Measurements from ENCODE around the gene CERS3.

Gene CERS3

DNA sequence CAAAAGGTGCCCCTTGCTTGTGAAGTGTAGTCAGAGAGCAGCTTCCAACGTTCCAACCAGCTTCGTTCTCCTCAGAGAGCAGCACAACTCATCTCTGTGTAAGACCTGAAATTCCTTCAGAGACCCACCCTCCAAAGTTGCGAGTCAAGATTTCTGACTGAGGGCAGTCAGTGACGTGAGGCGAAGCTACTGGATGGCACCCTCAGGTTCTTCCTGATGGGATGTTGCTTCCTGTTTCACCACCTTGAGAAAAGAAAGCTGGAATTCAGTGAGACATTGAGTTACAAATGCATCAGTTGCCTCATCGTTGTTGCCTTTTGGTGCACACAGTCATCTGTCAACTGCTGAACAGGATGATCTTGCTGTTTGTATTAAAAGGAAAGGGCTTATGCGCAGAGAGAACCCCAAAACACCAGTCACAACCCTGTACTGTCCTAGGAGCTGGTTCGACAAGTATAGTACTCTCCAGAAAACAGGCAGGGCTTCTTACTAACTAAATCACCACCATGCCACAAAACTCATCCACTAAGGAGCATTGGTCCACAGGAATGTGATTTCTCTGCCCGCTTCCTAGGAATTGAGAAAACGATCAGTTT lies at the start of gene CERS3:
CERS3 (minus strand) TSS at position 118 of the 596 bp plus-strand sequence. CDS start 27,101 bp downstream, outside the sequence.
- no peak for DNase-seq (ENCODE audit: low read depth)

DNA sequence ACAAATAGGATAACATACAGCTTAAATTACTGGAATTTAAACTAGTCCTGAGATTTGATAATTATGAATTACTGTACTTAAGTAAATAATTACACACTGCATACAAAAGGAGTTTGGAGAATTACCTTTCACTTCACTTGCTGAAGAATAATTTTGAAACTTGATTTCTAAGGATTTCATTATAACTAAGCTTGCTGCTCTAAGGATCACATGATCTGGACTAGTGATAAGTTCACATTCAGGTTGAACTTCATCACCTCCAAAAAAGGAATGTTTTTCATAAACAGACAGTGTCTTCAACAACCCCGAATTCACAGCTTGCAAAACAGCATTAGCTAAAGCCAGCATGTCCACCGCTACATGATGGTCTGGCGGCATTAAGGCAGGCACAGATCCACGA lies 44.8 kb upstream of the CERS3 start:
- no peak for DNase-seq (ENCODE audit: low read depth)

DNA sequence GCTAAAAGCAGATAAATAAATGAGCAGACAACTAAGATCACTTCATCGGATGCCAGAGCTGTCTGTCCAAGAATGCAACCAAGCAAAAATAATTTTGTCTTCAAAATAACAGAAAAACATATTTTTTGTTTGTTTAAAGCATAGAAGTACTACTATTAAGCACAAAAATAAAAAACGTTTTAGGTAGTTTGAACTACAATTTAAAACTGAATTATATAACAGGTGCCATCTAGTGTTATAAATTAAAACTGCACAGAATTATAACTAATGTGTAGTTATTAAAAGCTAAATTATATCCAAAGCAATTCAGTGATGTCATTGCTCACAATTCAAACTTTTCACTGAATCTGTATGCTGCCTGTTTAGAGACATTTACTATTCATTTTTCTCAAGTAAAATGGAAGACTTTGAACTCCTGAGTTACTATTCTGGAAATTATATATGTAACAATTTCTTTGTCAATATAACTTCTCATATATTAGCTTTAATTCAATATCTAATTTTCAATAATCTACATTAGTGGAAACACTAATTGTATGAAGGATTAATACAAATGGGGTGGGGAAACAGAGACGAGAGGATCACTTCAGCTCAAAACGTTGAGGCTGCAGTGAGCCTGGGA lies 43.7 kb upstream of the CERS3 start:
- no peak for DNase-seq (ENCODE audit: low read depth)

DNA sequence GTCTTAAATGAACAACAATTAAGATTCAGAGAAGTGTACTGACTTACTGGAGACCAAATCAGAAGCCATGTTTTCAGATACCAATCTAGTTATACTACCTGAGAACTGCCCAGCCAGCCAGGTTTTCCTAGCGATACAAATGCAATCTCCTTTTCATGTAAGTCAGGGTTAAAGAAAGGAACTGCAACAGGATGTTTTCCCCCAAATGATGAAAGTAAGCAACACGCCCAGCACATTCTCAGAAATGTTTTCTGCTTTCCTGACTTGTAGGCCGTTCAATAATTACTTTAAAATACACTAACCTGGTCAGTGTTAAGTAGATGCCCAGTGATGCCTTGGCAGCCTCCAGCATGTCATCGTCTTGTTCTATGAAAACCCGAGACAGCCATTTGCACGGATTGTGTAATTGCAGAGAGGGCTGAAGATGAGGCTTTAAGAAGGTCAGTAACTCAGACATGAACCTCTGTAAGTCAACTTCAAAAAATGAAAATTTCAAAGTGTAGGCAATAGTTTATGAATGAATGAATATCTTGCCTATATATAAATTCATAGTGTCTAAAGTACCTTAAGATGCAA lies 42.9 kb upstream of the CERS3 start:
- no peak for DNase-seq (ENCODE audit: low read depth)

DNA sequence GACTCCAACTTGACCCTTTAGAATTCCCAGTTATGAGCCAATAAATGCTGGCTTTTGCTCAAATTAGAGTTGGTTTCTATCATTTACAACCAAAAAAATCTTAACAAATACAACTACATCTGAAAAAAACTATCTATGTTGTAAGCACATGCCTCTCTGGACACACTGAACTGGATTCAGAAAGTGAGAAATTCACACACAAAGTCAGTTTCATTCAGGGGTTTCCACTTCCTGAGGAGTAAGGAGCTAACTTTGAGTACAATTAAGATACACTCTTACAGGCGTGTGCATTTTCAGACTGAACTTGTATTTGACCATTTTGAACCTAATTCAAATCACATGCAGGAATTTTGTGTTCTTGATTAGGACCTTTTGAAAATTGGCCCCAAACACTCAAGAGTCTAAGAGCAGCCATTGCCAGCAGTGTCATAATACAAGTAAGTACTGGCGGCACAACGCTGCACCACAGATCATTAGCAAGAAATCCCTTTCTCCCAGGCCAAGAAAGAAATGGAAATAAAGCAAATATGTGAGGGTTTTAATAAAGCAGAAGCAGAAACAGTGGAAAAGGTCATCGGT lies 42.1 kb upstream of the CERS3 start:
- no peak for DNase-seq (ENCODE audit: low read depth)

DNA sequence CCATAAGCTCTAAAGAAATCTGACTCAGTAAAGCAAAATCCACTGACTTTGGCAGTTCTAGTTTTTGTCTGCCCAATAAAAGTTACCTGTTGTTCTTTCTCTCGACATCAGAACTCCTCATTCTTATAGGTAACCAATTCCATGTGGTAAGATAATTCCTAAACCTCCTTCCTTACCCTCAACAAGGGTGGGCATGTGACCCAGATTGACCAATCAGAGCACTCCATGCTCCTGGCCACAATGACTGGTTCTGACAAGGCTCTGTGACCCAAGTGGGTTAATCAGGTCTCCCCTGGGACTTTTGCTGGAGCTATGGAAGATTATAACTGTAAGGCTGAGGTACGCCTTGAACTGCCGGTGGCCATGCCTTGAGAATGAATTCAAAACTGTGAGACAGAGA lies 41.5 kb upstream of the CERS3 start:
- DNase-seq (ENCODE audit: low read depth): no peak

DNA sequence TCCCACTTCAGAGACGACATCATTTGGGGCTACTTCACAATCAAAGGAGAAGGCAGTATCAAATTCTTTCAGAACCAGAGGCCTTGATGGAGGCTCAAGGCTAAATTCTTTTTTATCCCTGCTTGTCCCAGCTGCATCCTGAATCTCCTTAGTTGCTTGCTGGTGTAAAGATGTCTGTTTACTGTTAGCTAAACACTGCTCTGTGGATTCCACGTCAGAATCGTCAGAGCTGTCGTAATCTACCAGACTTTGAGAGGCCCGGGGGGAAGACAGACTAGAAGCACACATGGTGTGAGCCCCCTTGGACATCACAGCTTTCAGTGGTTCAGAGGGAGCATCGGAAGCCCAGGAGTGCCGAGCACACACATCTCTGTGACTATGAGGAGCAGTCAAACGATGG lies 40.6 kb upstream of the CERS3 start:
- DNase-seq (ENCODE audit: low read depth): no peak

DNA sequence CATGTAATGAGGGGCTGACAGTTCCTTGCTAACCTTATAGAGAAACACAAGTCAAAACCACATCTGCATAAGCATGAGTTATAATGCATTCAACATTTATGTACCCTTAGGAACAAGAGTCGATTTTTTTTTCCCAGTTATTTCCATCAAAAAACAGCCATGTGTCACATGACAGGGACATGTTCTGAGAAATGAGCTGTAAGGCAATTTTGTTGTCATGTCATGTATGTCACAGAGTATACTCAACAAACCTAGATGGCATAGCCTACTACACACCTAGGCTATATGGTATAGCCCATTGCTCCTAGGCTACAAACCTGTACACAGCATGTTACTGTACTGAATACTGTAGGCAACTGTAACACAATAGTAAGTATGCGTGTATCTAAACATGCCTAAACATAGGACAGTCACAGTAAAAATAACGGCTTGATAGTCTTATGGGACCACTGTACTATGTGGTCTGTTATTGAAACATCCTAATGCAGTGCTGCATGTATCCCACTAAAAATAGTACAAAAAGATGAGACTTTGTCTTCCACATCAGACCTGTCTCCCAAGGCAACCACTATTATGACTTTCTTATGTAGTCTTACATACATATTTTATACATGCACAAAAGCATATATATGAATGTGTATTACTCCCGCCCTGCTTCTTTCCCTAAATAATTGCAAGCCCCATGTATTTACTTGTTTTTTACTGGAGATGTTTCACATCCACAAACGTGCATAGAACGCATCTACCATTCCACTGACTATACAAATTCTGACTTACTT lies 38.3 kb upstream of the CERS3 start:
- DNase-seq (ENCODE audit: low read depth): no peak

DNA sequence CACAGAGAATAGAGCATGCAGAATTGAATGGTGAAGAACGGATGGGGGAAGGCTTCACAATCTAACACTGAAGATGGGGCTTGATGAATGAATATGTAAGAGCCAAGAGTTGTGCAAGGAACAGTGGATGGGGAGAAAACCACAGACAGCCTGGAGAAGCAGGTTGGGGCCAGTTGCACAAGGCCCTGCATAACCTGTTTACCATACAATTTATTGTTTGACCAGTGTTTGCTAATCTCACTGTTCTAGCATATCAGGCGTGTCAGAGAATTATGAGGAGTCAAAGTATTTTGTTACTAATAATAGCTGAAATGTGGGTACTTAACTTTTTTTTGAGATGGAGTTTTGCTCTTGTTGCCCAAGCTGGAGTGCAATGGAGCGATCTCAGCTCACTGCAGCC lies 36.8 kb upstream of the CERS3 start:
- no peak for DNase-seq (ENCODE audit: low read depth)

DNA sequence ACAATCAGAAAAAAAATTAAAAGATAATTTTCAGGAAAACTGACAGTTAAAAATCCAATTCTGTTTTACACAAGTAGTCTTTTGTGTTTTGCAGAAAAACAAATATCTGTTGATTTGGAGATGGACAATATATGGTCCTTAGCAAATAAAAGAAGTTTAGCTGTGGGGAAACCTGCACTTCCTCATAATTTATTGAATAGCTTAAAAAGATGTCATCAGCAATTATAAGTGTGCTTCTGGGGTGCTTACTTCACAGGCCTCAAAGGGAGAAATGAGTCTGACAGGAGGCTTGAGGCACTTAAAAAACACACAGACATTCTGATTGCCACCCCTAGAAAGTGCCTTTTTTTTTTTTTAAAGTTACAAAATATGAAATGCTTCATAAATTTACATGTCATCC lies 31.6 kb upstream of the CERS3 start:
- no peak for DNase-seq (ENCODE audit: low read depth)

DNA sequence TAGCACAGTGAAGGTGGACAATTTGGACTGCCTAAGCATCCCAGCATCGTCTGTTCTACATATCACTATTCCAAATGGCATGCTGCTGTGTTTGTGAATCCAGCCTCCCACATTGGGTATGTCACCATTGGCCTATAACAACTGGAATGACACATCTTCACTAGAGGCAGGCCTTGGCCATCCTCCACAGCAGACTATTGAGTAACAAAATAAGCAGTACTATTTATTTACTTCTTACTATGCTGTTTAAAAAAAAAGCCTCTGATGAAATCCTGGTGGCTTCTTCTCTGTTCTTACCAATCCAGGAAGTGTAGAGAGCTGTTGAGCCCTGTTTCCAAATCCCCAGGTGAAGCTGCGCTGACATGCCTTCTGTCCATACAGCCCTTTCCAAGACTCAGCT lies 30.6 kb upstream of the CERS3 start:
- DNase-seq (ENCODE audit: low read depth): no peak

DNA sequence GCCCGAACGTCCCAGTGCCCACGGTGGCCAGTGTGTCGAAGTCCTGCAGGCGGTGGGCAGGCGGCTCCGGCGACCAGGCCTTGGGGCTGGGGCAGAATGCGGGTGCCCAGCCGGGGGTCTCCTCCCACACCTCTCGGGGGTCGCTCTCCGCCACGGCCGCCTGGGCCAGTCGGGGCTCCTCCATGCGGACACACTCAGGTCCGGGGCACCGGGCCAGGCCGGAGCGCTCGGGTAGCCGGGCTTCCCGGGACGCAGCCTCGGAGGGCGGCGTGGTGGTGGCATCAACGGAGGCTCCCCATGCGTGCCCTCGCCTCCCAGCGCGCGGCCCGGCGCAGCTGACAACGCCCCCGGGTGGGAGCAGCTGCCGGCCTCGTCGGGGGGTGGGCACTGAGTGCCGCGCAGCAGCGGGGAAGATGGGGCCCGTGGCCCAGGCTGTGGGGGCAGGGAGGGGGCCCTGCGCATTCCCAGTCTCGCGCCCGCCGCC lies 30.1 kb upstream of the CERS3 start:
- no peak for DNase-seq (ENCODE audit: low read depth)

DNA sequence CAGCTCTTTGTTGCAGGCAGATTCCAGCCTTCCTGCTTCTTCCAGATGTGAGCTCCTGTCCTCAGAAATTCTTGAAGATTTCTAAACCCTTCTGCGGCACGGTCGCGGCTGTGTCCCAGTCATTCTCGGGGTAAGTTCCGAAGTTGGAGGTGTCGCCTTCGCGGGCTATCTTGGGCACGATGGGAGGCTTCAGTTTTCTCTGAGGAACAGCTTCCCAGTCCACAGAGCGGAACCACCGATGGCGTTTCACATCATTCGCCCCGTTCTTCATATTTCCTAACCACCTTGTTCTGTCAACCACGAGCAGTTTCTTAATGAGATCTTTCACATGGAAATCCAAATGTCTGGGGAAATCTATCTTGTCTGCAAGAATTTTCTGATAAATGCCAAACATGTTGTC lies 24.7 kb upstream of the CERS3 start:
- DNase-seq (ENCODE audit: low read depth): no peak

DNA sequence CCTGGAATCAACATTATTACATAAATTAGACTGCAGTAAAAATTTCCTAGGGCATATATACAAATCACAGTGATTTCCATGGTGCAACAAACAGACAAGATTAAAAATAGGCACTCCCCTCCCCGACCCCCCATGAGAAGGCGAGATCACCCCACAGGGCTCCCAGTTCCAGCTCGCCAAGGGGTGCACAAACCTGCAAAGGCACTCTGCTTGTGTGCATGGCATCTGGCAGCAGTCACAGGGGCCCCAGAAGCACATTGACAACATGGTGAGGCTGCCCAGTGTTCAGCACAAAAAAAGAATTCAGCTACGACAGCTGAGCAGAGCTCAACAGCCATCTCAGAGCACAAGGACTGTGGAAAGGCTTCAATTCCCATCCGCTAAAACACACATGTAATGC lies 19.2 kb upstream of the CERS3 start:
- no peak for DNase-seq (ENCODE audit: low read depth)

DNA sequence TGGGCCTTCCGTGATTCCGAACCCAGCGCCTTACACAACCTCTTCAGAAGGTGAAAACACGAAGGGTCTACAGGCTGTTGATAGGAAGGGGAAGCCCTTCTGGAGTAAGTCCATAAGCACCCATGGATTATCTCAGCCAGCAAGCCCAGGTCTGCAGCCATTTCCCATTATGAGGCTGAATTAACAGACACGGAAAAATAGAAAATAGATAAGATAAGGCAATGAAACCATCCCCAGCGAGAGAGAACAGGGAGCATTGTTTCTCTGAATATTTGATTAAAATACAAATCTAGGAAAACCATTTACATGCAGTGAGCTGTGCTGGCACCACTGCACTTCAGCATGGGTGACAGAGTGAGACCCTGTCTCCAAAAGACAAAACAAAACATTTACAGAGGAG lies 16.2 kb upstream of the CERS3 start:
- no peak for DNase-seq (ENCODE audit: low read depth)

DNA sequence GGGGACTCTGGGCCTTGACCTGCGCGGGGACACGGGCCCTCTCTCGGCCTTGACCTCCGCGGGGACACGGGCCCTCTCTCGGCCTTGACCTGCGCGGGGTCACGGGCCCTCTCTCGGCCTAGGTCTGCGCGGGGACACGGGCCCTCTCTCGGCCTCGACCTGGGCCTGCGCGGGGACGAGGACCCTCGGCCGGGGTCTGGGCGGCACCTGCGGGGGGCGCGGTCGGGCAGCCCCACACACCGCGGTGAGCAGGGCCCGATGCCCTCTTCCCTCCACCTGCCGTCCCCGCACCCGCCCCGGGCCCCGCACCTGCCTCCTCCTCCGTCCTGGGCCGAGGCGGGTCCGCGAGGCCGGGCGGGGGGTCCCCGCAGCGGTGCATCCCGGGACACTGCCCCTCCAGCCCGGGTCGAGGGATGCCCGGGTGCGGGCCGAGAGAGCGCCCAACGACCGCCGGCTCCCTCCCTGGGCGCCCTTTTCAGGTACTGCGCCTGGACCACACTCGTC lies 15.6 kb upstream of the CERS3 start:
- DNase-seq (ENCODE audit: low read depth): no peak

DNA sequence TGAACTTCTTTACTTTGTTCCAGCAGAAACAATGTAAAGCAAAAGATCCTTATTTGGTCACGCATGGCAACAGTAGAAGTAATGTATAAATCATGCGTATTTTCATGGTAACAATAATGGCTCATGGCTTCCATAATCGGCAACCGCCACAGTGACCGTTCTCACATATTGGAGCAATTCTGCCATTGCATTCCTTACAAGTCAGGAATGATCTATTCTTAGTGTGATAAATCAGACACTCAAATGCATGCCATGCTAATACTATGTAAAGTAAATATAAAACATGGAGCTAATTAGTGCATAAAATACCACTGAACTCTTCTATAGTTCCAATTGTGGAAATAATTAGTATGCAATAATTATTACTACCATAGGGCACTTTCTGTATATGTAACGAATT lies 13.5 kb upstream of the CERS3 start:
- DNase-seq (ENCODE audit: low read depth): no peak

DNA sequence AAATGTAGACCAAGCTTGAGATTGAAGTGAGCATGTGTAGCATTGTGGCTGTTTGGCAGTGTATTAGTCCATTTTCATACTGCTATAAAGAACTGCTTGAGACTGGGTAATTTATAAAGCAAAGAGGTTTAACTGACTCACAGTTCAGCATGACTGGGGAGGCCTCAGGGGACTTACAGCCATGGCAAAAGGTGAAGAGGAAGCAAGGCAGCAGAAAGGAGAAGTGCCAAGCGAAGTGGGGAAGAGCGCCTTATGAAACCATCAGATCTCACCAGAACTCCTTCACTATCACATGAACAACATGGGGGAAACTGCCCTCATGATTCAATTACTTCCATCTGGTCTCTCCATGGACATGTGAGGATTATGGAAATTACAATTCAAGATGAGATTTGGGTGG lies 8.6 kb upstream of the CERS3 start:
- no peak for DNase-seq (ENCODE audit: low read depth)

DNA sequence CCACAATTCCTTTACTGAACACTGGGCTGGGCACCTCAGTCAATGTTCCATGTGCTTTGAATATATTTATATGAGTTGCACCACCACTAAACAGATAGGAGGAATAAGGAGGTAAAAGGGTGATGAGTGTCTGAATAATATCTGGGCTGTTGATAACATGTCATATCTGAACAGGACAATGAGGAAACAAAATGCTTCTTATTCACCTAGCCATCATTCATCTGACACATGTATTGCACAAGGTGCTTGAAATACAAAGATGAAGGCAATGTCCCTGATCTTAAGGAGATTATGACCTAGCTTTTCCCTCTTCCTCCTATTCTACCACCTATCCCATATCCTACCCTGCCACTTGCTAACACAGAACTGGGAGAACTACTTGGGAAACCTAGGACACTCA lies 8.0 kb upstream of the CERS3 start:
- DNase-seq (ENCODE audit: low read depth): no peak

DNA sequence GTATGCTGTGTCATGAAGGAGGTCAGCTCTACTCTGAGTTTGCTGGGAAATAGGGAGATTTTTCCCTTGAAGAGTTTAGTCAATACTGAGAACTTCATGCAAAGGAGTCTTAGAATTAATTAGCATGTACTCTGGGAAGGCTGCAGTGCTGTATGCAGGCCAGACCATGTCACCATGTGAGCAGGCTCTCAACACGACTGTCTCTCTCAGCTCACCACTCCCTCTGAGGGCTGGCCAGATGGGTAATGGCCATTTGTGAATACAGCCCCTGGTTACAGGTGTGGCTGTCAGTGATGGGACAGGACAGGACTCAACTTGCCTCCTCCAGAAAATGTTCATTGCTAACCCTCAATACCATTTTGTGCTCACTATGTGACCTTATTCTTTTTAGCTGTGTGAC lies 5.1 kb upstream of the CERS3 start:
- no peak for DNase-seq (ENCODE audit: low read depth)

DNA sequence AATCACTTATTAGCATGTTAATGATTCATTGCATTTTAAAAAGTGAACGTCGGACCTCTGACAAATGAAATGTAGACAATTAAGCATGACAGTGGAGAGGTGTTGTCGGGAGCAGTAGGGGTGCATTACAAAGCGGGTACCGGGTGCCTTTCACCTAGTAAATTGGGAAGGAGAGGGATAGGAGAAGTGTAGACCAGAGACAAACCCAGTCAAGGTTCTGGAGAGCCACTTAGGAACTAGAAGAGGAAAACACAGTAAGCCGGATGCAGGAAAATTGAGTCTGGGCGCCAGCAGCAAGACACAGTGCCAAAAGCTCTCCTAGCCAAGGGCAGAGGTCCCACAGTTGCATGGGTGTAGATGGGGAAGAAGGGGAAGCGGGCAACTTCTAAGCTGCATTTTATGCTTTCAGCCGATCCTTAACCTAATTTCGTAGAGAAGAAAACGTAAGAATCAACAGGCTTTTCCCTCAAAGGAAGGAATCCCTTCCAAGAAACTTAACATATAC lies 3.1 kb upstream of the CERS3 start:
- no peak for DNase-seq (ENCODE audit: low read depth)

DNA sequence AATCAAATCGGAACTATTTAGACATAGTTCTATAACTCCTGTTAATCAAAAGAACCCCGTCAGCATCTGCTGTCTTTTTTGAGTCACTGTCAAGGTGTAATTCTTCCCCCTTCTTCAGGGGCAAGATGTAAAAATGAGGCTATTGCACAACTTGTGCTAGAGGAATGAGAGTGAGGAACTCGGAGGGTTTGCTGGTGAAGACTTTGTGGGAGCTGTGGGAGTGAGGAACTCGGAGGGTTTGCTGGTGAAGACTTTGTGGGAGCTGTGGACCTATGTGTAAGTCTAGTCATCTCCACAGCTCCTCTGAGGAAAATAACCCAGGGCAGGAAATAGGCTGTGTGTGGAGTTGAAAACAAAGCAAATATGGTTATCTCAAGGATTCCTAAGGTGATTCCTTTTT lies 2.5 kb upstream of the CERS3 start:
- DNase-seq (ENCODE audit: low read depth): no peak
